Omental fat pad (tissue), 4 donors: Measurements from ENCODE around the gene SNX25. TPM values are rescaled to one million over a fixed set of nuclear protein-coding genes. Genes with fewer than 3 reads are reported as not detected.

ENCODE experiments used
- ATAC-seq: fragments of 150-250 bp; one replicate; pipeline ENCODE4 v1.9.1; 2016; ENCODE audit warnings: mild to moderate bottlenecking, moderate library complexity; ENCODE audit not compliant: low FRiP score
- DNase-seq: peaks from one replicate; pipeline ENCODE4 v3.0.0-alpha.2; 2019; ENCODE audit warnings: low spot score
- total RNA-seq, 4 donors: library from RNA; depleted of rRNA; stranded (reverse); fragments of >200 nt; gene quantifications; one replicate each; pipeline ENCODE4 v1.1.0, GENCODE V29; 2016
- TF ChIP-seq, protein P1 (sequence below), 3 donors: fragments of 450-650 bp; IDR thresholded peaks; one replicate each; pipeline ENCODE4 v1.5.1; 2016 to 2017; ENCODE audit warnings: antibody characterized with exemption in 3 of 3, mild to moderate bottlenecking in 3 of 3, moderate library complexity in 2 of 3

SNX25 gene
- total RNA-seq, 4 donors from 2014 or later, result 16.0 to 22.5 (median 21.9) TPM

DNA sequence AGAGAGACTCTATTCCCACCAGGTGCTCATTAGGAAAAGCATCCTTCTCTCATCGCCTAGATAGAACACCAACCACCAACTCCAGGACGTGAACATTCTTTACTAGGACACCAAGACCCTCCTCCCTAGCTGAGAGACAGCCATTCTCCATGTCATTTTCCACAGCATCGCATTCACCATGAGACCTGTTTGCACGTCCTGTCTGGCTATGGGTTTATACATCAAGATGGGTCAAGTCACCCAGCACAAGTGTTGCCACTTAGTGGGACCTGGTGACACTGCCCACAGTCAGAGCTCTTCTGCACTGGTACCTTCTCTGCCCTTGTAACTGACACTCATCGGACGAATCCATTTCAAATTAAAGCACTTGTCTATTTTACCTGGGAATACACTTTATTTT lies 168.9 kb downstream of the SNX25 start:
- DNase-seq (no peak), ATAC-seq (no peak)
- TF ChIP-seq, protein P1, sequence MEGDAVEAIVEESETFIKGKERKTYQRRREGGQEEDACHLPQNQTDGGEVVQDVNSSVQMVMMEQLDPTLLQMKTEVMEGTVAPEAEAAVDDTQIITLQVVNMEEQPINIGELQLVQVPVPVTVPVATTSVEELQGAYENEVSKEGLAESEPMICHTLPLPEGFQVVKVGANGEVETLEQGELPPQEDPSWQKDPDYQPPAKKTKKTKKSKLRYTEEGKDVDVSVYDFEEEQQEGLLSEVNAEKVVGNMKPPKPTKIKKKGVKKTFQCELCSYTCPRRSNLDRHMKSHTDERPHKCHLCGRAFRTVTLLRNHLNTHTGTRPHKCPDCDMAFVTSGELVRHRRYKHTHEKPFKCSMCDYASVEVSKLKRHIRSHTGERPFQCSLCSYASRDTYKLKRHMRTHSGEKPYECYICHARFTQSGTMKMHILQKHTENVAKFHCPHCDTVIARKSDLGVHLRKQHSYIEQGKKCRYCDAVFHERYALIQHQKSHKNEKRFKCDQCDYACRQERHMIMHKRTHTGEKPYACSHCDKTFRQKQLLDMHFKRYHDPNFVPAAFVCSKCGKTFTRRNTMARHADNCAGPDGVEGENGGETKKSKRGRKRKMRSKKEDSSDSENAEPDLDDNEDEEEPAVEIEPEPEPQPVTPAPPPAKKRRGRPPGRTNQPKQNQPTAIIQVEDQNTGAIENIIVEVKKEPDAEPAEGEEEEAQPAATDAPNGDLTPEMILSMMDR (IDR thresholded peaks at IDR 0.05), result no peak

DNA sequence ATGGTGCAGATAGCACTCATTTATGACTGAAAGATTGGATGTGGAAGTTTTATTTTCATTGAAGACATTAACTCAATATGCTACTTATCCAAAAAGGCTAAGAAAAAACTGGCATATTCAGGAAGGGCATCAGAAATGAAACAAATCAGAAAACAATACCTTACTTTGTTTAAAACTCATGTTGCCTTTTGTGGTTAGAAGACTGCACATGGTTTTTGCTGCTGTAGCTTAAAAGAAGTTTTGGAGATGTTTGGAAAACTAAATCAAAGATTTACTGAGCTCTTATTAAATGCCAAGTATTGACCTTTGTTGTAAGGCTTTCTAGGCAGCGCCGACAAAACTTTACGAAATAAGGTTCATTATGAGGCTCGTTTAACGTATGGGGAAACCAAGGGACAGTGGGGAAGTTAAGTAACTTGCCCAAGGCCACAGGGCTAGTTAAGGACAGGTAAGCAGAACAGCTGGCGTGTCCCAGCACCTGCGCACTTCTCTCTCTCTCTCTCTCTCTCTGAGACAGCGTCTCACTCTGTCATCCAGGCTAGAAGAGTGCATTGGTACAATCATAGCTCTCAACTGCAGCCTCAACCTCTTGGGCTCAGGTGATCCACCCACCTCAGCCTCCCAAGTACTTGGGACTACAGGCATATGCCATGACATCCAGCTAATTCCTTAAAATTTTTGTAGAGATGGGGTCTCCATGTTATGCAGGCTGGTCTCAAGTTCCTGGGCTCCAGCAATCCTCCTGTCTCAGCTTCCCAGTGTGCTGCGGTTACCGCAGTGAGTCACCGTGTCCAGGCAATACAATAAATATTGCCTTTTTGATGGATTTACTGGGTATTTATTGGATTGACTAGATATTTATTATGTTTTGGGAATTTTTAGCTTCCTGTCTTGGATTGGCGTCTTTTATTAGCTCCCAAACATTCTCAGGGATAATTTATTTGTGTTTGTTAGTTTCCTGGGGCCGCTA lies 170.2 kb downstream of the SNX25 start:
- DNase-seq (no peak), ATAC-seq (no peak)
- TF ChIP-seq, protein P1 (IDR thresholded peaks at IDR 0.05), result no peak

DNA sequence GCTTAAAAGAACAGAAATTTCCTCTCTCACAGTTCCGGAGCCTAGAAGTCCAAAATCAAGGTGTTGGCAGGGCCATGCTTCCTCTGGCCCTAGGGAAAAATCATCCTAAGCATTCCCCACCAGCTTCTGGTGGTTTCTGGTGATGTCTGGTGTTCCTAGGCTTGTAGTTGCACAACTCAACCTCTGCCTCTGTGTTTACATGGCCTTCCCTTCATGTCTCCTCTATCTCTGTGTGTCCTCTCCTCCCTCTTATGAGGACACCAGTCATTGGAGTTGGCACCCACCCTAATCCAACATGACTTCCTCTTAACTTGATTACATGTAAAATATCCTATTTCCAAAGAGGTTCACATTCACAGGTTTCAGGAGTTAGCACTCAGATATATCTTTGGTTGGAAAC lies 170.9 kb downstream of the SNX25 start:
- ATAC-seq, result no peak
- no peak for DNase-seq
- TF ChIP-seq, protein P1 (IDR thresholded peaks at IDR 0.05), result no peak

DNA sequence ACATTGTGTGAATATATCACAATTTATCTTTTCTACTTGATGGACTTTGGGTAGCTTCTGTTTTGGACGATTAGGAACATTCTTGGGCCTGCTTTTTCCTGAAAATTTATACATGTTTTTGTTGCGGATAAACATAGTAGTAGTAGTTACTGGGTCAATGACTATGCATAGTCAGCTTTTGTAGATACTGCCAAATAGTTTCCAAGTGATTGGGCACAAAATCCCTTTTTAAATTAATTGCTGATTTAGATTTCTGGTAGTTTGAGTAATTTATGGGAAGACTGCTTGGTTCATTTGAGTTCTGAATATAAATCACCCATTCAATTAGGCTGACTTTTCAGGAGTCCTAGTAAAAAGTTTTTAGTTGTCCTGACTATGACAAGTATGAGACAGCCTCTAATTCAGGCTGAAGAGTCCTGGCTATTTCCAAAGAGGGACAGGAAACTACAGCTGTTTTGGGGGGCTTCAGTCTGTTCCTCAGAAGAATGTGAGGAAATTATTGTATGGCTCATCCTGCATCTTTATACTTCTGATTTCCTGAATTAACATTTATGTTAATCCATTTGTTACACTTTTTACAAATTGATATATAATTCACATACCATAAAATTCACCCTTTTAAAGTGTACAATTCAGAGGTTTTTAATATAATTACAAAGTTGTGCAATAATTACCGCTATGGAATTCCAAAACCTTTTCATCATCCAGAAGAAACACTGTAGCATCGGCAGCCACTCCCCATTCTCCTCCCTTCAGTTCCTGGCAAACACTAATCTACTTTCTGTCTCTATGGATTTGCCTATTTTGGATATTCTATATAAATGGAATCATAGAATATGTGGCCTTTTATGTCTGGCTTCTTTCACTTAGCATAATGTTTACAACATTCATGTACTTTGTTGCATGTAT lies 172.1 kb downstream of the SNX25 start:
- TF ChIP-seq, protein P1 (IDR thresholded peaks at IDR 0.05), result no peak
- no peak for ATAC-seq
- no peak for DNase-seq

DNA sequence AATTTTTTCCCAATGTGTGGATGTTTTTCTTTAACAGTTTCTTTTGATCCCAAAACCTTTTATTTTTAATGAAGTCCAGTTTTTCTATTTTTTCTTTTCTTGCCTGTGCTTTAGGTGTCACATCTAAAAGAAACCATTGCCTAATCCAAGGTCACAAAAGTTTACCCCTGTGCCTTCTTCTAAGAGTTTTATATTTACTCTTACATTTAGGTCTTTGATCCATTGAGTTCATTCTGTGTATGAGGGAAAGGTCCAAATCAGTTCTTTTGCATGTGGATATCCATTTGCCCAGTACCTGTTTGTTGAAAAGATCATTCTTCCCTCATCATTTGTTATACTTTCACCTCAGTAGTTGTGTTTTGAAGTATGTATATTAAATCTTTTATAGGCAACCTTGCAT lies 173.4 kb downstream of the SNX25 start:
- DNase-seq, result no peak
- TF ChIP-seq, protein P1 (IDR thresholded peaks at IDR 0.05), result no peak
- ATAC-seq, result no peak

DNA sequence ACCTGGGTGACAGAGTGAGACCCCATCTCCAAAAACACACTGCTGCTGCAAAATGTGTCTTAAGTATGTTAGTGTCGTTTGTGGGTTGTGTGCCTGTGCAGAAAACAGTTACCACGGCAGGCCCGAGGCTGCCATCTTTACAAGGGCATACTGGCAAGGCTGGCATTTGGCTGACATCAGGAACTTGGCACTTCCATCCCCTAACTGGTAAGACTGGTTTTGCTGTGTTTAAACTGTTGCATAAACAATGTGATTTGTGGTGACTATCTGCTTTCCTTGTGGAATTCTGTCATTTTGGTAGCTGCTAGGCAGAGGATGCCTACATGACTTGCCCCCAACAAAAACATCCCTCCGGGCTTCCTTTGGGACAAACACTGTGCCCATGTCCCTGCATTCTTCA lies 174.1 kb downstream of the SNX25 start:
- DNase-seq (no peak), ATAC-seq (no peak)
- TF ChIP-seq, protein P1 (IDR thresholded peaks at IDR 0.05), result no peak
